Measurements from ENCODE around the gene HMGN1.

HMGN1 gene

GRCh38 chr21:39314143-39315027 lies 34.5 kb downstream of the HMGN1 start:
- TF ChIP-seq CTCF (IDR thresholded peaks at IDR 0.05): no peak
- Histone ChIP-seq H3K4me3 (peak overlapping the region; percentile 94), H3K27ac (peak overlapping the region; percentile 78 to 96)
- DNase-seq (ENCODE audit: low spot score): no peak

- Histone ChIP-seq H3K4me3 (peak within 1 kb of the TSS; percentile 94), H3K27ac (peak within 1 kb of the TSS; percentile 78 to 96)
- DNase-seq (ENCODE audit: low spot score): peak; percentile 90
- no peak for TF ChIP-seq CTCF (IDR thresholded peaks at IDR 0.05)
Measured at GRCh38 chr21:39313571-39314142, 35.2 kb downstream of the HMGN1 start, which contains the start of gene BRWD1. BRWD1 (minus strand) TSS chr21:39313632; CDS start chr21:39313491, 141 bp downstream.

- Histone ChIP-seq H3K27ac (peak overlapping the region; percentile 78 to 96), H3K4me3 (peak overlapping the region; percentile 94)
- no peak for TF ChIP-seq CTCF (IDR thresholded peaks at IDR 0.05)
- DNase-seq (ENCODE audit: low spot score): peak; percentile 81
Measured at GRCh38 chr21:39313042-39313570, 35.8 kb downstream of the HMGN1 start.

- peak; percentile 96 for DNase-seq (ENCODE audit: low spot score)
- peak overlapping the region; percentile 94 for H3K4me3 ChIP-seq
- no peak for TF ChIP-seq CTCF (IDR thresholded peaks at IDR 0.05)
Measured at GRCh38 chr21:39312112-39313041, 36.5 kb downstream of the HMGN1 start.

GRCh38 chr21:39311164-39311563 lies 37.7 kb downstream of the HMGN1 start:
- no peak for TF ChIP-seq CTCF (IDR thresholded peaks at IDR 0.05)
- DNase-seq (ENCODE audit: low spot score): no peak

More at GRCh38 chr21:39312112-39313041, 36.5 kb downstream of the HMGN1 start:
- peak overlapping the region; percentile 78 to 96 for H3K27ac ChIP-seq

GRCh38 chr21:39307466-39307865 lies 41.4 kb downstream of the HMGN1 start:
- TF ChIP-seq CTCF (IDR thresholded peaks at IDR 0.05): no peak
- no peak overlapping the region for H3K27ac ChIP-seq
- no peak for DNase-seq (ENCODE audit: low spot score)
- no peak overlapping the region for H3K4me3 ChIP-seq

More at GRCh38 chr21:39311164-39311563, 37.7 kb downstream of the HMGN1 start:
- no peak overlapping the region for H3K27ac ChIP-seq
- no peak overlapping the region for H3K4me3 ChIP-seq

All from coronary artery (tissue), 2 donors.